GM23338 (cell line): ENCODE data around the gene GALE. TPM values are rescaled to one million over a fixed set of nuclear protein-coding genes. Genes with fewer than 3 reads are reported as not detected.

Experiments
- ATAC-seq: fragments of 200-7000 bp; cut with Tn5 transposase; 3 replicates; pipeline ENCODE4 v1.9.1; 2020
- DNase-seq: peaks from one replicate; pipeline ENCODE4 v3.0.0-alpha.2; 2015; ENCODE audit warnings: low spot score
- H2AFZ ChIP-seq: fragments of 200-600 bp; sonication (generic); 2 replicates; pipeline ENCODE4 v1.8.0; 2016; ENCODE audit warnings: antibody characterized with exemption, mild to moderate bottlenecking, moderate library complexity
- H3F3A ChIP-seq: fragments of 200-600 bp; sonication (generic); replicated peaks from 2 replicates; pipeline ENCODE4 v1.8.0; 2017; ENCODE audit warnings: antibody characterized with exemption, mixed run types, low read depth
- H3K27ac ChIP-seq: fragments of 200-600 bp; sonication (generic); 2 replicates; pipeline ENCODE4 v1.6.1; 2016; ENCODE audit warnings: low read depth
- H3K27me3 ChIP-seq: fragments of 200-600 bp; sonication (generic); 2 replicates; pipeline ENCODE4 v1.8.0; 2016; ENCODE audit warnings: mild to moderate bottlenecking, mixed run types, moderate library complexity; ENCODE audit not compliant: insufficient read depth
- H3K36me3 ChIP-seq: fragments of 200-600 bp; sonication (generic); 2 replicates; pipeline ENCODE4 v1.8.0; 2016; ENCODE audit warnings: mild to moderate bottlenecking; ENCODE audit not compliant: insufficient read depth
- H3K4me1 ChIP-seq: fragments of 200-600 bp; sonication (generic); 2 replicates; pipeline ENCODE4 v1.8.0; 2016; ENCODE audit warnings: mild to moderate bottlenecking, moderate library complexity; ENCODE audit not compliant: insufficient read depth
- H3K4me2 ChIP-seq: fragments of 200-600 bp; sonication (generic); 2 replicates; pipeline ENCODE4 v1.7.1; 2017; ENCODE audit warnings: mixed run types
- H3K4me3 ChIP-seq: fragments of 200-600 bp; sonication (generic); 2 replicates; pipeline ENCODE4 v1.6.1; 2016; ENCODE audit warnings: mixed run types
- H3K79me2 ChIP-seq: fragments of 200-600 bp; sonication (generic); replicated peaks from 2 replicates; pipeline ENCODE4 v1.8.0; 2017; ENCODE audit warnings: mild to moderate bottlenecking; ENCODE audit not compliant: insufficient read depth
- H3K9me2 ChIP-seq: fragments of 200-600 bp; sonication (generic); 2 replicates; pipeline ENCODE4 v1.8.0; 2017; ENCODE audit not compliant: insufficient read depth
- H4K20me1 ChIP-seq: fragments of 200-600 bp; sonication (generic); replicated peaks from 2 replicates; pipeline ENCODE4 v1.8.0; 2017; ENCODE audit warnings: mild to moderate bottlenecking; ENCODE audit not compliant: insufficient read depth
- H3K27ac Mint-ChIP-seq: 2 replicates; pipeline ENCODE4 v1.8.0; 2020; ENCODE audit warnings: inconsistent platforms, mild to moderate bottlenecking, moderate library complexity, mixed read lengths
- H3K27me3 Mint-ChIP-seq: 3 replicates; pipeline ENCODE4 v1.8.0; 2022; ENCODE audit warnings: low read depth, mild to moderate bottlenecking, moderate library complexity, mixed read lengths, inconsistent platforms; ENCODE audit not compliant: insufficient read depth, poor library complexity
- H3K36me3 Mint-ChIP-seq: 3 replicates; pipeline ENCODE4 v1.8.0; 2021; ENCODE audit warnings: low read depth, mild to moderate bottlenecking, inconsistent platforms, moderate library complexity, mixed read lengths
- H3K4me1 Mint-ChIP-seq: 3 replicates; pipeline ENCODE4 v1.8.0; 2020; ENCODE audit warnings: mild to moderate bottlenecking, inconsistent platforms, mixed read lengths
- H3K4me3 Mint-ChIP-seq: 3 replicates; pipeline ENCODE4 v1.8.0; 2021; ENCODE audit warnings: moderate library complexity, mild to moderate bottlenecking, inconsistent platforms, mixed read lengths
- H3K9me3 Mint-ChIP-seq: 3 replicates; pipeline ENCODE4 v1.8.0; 2020; ENCODE audit warnings: moderate library complexity, mild to moderate bottlenecking, inconsistent platforms, mixed read lengths
- CREB1 ChIP-seq: fragments of 250-450 bp; sonication (Bioruptor Pico); IDR thresholded peaks from 2 replicates; pipeline ENCODE4 v1.5.0; 2020; ENCODE audit warnings: low read depth, mild to moderate bottlenecking, moderate library complexity
- EZH2 ChIP-seq: fragments of 200-600 bp; sonication (generic); IDR thresholded peaks from one replicate; pipeline ENCODE4 v1.8.0; 2017; ENCODE audit warnings: antibody characterized with exemption, mild to moderate bottlenecking, low read depth; ENCODE audit not compliant: unreplicated experiment
- EZH2phosphoT487 ChIP-seq: fragments of 200-600 bp; sonication (generic); IDR thresholded peaks from one replicate; pipeline ENCODE4 v1.8.1; 2018; ENCODE audit warnings: antibody characterized with exemption; ENCODE audit not compliant: unreplicated experiment
- JUNB ChIP-seq: IDR thresholded peaks from one replicate; pipeline ENCODE4 v1.6.1; 2016; ENCODE audit warnings: antibody characterized with exemption; ENCODE audit not compliant: unreplicated experiment
- NANOG ChIP-seq: IDR thresholded peaks from 2 replicates; pipeline ENCODE4 v1.6.1; 2016; ENCODE audit warnings: antibody characterized with exemption, borderline replicate concordance
- POLR2AphosphoS5 ChIP-seq: IDR thresholded peaks from 2 replicates; pipeline ENCODE4 v1.6.1; 2016; ENCODE audit warnings: antibody characterized with exemption, low read depth
- STAT1 ChIP-seq: IDR thresholded peaks from one replicate; pipeline ENCODE4 v1.6.1; 2016; ENCODE audit warnings: antibody characterized with exemption; ENCODE audit not compliant: unreplicated experiment
- ZNF114 ChIP-seq: fragments of 250-450 bp; sonication (Bioruptor Pico); IDR thresholded peaks from 2 replicates; pipeline ENCODE4 v1.5.0; 2020; ENCODE audit warnings: mild to moderate bottlenecking, moderate library complexity
- ZNF331 ChIP-seq: fragments of 250-450 bp; sonication (Bioruptor Pico); IDR thresholded peaks from 2 replicates; pipeline ENCODE4 v1.5.0; 2020; ENCODE audit warnings: low read depth, mild to moderate bottlenecking, moderate library complexity
- polyA plus RNA-seq: library from polyadenylated mRNA; unstranded; fragments of >200 nt; fragmentation: Nextera tagmentation; extraction: Ambion mirVana; gene quantifications from 2 replicates; pipeline ENCODE4 v1.2.1, GENCODE V29; 2016
- total RNA-seq: library from RNA; depleted of rRNA; stranded (reverse); fragments of >200 nt; shearing (Covaris generic); gene quantifications from 2 replicates; pipeline ENCODE4 v1.2.3, GENCODE V29; 2014
- TF ChIP-seq, protein P1 (sequence below), 2 experiments: fragments of 200-600 bp in 1 of 2; sonication (generic) in 1 of 2; conservative IDR thresholded peaks; 2 replicates each; pipeline versions ENCODE4 v1.5.1 to v1.6.1; 2016 to 2017; ENCODE audit warnings: antibody characterized with exemption in 2 of 2, low read depth in 2 of 2, mild to moderate bottlenecking in 2 of 2, moderate library complexity in 1 of 2
- TF ChIP-seq, protein P2 (sequence below): IDR thresholded peaks from 2 replicates; pipeline ENCODE4 v1.6.1; 2016; ENCODE audit warnings: antibody characterized with exemption
- TF ChIP-seq, protein P3 (sequence below): fragments of 250-450 bp; sonication (Bioruptor Pico); IDR thresholded peaks from 2 replicates; pipeline ENCODE4 v1.5.0; 2020; ENCODE audit warnings: mild to moderate bottlenecking, moderate library complexity
- TF ChIP-seq, protein P4 (sequence below): IDR thresholded peaks from one replicate; pipeline ENCODE4 v1.6.1; 2018; ENCODE audit warnings: antibody characterized with exemption; ENCODE audit not compliant: unreplicated experiment

Gene GALE
- total and polyA plus RNA-seq, 2 experiments from 2014 or later, result 28.1 to 31.7 TPM

DNA sequence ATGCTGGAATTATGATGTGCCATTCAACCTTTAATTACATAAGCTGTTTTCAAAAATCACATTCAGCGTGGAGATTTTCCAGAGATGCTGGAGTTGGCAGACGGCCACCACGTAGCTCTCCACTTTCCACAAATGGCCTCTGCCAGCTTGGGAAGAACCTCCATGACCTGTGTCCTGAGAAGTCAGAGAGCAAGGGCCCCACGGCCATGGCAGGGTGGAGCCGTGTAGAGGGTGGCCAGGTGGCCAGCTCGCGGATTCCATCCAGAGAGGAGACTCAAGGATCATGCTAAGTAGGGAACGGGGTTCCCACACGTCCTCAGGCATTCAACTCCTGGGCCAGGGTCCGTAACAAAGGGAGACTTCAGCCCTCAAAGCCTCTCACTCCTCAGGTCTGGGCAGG, 1.3 kb upstream of the GALE start (continued):
- no peak for TF ChIP-seq STAT1
- TF ChIP-seq EZH2, result no peak
- TF ChIP-seq NANOG, result no peak
- no peak for TF ChIP-seq ZNF331 (CRISPR knock-in tag)

DNA sequence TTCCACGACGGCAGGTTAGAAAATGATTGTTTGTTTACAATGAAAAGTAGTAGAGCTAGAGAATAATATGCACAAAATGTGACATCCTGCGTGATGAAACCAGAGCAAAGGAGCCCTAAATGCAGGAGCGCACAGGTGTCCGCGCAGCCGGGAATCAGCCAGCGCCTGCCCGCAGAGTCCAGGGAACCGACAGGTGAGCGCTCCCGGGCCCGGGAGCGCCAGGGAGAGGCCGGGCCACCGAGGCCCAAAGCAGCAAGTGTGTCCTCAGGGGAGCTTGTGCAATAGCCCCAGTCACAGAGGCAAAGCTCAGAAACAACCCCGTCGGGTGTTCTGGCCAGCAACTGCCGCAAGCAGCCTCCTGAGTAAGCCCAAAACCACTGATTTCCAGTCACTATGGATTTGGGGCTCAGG, 789 bp upstream of the GALE start:
- Histone ChIP-seq H3K79me2 (no peaks in the 10 kb centered on the region), H3K27ac (no peak overlapping the region), H3K4me2 (peak overlapping the region; percentile 98), H3K9me2 (no peaks in the 10 kb centered on the region), H2AFZ (peak overlapping the region; percentile 94), H3F3A (peaks cover 11% of the 10 kb centered on the region; the same call in 1 of the 2 replicates), H3K36me3 (no peaks in the 10 kb centered on the region), H4K20me1 (0 out of 2 replicates have a peak, but pooled peaks cover 8% of the 10 kb centered on the region), H3K27me3 (peaks cover 14% of the 10 kb centered on the region), H3K4me1 (peaks cover 15% of the 10 kb centered on the region), H3K4me3 (peak overlapping the region; percentile 91)
- TF ChIP-seq, protein P1, sequence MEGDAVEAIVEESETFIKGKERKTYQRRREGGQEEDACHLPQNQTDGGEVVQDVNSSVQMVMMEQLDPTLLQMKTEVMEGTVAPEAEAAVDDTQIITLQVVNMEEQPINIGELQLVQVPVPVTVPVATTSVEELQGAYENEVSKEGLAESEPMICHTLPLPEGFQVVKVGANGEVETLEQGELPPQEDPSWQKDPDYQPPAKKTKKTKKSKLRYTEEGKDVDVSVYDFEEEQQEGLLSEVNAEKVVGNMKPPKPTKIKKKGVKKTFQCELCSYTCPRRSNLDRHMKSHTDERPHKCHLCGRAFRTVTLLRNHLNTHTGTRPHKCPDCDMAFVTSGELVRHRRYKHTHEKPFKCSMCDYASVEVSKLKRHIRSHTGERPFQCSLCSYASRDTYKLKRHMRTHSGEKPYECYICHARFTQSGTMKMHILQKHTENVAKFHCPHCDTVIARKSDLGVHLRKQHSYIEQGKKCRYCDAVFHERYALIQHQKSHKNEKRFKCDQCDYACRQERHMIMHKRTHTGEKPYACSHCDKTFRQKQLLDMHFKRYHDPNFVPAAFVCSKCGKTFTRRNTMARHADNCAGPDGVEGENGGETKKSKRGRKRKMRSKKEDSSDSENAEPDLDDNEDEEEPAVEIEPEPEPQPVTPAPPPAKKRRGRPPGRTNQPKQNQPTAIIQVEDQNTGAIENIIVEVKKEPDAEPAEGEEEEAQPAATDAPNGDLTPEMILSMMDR (conservative IDR thresholded peaks at IDR 0.05; ENCODE audit: low read depth in 2 of 2), result no peak
- TF ChIP-seq POLR2AphosphoS5 (no peak), EZH2phosphoT487 (no peak), JUNB (no peak), ZNF114 (no peak), EZH2 (no peak), ZNF331 (CRISPR knock-in tag) (no peak), STAT1 (no peak), CREB1 (CRISPR knock-in tag) (no peak), NANOG (no peak)
- TF ChIP-seq, protein P2, sequence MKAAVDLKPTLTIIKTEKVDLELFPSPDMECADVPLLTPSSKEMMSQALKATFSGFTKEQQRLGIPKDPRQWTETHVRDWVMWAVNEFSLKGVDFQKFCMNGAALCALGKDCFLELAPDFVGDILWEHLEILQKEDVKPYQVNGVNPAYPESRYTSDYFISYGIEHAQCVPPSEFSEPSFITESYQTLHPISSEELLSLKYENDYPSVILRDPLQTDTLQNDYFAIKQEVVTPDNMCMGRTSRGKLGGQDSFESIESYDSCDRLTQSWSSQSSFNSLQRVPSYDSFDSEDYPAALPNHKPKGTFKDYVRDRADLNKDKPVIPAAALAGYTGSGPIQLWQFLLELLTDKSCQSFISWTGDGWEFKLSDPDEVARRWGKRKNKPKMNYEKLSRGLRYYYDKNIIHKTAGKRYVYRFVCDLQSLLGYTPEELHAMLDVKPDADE, result no peak
- TF ChIP-seq, protein P3, sequence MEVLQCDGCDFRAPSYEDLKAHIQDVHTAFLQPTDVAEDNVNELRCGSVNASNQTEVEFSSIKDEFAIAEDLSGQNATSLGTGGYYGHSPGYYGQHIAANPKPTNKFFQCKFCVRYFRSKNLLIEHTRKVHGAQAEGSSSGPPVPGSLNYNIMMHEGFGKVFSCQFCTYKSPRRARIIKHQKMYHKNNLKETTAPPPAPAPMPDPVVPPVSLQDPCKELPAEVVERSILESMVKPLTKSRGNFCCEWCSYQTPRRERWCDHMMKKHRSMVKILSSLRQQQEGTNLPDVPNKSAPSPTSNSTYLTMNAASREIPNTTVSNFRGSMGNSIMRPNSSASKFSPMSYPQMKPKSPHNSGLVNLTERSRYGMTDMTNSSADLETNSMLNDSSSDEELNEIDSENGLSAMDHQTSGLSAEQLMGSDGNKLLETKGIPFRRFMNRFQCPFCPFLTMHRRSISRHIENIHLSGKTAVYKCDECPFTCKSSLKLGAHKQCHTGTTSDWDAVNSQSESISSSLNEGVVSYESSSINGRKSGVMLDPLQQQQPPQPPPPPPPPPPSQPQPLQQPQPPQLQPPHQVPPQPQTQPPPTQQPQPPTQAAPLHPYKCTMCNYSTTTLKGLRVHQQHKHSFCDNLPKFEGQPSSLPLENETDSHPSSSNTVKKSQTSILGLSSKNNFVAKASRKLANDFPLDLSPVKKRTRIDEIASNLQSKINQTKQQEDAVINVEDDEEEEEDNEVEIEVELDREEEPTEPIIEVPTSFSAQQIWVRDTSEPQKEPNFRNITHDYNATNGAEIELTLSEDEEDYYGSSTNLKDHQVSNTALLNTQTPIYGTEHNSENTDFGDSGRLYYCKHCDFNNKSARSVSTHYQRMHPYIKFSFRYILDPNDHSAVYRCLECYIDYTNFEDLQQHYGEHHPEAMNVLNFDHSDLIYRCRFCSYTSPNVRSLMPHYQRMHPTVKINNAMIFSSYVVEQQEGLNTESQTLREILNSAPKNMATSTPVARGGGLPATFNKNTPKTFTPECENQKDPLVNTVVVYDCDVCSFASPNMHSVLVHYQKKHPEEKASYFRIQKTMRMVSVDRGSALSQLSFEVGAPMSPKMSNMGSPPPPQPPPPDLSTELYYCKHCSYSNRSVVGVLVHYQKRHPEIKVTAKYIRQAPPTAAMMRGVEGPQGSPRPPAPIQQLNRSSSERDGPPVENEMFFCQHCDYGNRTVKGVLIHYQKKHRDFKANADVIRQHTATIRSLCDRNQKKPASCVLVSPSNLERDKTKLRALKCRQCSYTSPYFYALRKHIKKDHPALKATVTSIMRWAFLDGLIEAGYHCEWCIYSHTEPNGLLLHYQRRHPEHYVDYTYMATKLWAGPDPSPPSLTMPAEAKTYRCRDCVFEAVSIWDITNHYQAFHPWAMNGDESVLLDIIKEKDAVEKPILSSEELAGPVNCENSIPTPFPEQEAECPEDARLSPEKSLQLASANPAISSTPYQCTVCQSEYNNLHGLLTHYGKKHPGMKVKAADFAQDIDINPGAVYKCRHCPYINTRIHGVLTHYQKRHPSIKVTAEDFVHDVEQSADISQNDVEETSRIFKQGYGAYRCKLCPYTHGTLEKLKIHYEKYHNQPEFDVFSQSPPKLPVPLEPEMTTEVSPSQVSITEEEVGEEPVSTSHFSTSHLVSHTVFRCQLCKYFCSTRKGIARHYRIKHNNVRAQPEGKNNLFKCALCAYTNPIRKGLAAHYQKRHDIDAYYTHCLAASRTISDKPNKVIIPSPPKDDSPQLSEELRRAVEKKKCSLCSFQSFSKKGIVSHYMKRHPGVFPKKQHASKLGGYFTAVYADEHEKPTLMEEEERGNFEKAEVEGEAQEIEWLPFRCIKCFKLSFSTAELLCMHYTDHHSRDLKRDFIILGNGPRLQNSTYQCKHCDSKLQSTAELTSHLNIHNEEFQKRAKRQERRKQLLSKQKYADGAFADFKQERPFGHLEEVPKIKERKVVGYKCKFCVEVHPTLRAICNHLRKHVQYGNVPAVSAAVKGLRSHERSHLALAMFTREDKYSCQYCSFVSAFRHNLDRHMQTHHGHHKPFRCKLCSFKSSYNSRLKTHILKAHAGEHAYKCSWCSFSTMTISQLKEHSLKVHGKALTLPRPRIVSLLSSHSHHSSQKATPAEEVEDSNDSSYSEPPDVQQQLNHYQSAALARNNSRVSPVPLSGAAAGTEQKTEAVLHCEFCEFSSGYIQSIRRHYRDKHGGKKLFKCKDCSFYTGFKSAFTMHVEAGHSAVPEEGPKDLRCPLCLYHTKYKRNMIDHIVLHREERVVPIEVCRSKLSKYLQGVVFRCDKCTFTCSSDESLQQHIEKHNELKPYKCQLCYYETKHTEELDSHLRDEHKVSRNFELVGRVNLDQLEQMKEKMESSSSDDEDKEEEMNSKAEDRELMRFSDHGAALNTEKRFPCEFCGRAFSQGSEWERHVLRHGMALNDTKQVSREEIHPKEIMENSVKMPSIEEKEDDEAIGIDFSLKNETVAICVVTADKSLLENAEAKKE, result no peak
- TF ChIP-seq, protein P4, sequence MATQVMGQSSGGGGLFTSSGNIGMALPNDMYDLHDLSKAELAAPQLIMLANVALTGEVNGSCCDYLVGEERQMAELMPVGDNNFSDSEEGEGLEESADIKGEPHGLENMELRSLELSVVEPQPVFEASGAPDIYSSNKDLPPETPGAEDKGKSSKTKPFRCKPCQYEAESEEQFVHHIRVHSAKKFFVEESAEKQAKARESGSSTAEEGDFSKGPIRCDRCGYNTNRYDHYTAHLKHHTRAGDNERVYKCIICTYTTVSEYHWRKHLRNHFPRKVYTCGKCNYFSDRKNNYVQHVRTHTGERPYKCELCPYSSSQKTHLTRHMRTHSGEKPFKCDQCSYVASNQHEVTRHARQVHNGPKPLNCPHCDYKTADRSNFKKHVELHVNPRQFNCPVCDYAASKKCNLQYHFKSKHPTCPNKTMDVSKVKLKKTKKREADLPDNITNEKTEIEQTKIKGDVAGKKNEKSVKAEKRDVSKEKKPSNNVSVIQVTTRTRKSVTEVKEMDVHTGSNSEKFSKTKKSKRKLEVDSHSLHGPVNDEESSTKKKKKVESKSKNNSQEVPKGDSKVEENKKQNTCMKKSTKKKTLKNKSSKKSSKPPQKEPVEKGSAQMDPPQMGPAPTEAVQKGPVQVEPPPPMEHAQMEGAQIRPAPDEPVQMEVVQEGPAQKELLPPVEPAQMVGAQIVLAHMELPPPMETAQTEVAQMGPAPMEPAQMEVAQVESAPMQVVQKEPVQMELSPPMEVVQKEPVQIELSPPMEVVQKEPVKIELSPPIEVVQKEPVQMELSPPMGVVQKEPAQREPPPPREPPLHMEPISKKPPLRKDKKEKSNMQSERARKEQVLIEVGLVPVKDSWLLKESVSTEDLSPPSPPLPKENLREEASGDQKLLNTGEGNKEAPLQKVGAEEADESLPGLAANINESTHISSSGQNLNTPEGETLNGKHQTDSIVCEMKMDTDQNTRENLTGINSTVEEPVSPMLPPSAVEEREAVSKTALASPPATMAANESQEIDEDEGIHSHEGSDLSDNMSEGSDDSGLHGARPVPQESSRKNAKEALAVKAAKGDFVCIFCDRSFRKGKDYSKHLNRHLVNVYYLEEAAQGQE, result no peak
- Mint-ChIP-seq H3K4me3 (peak overlapping the region; percentile 98), H3K27ac (no peak overlapping the region; the same call in 1 of the 2 replicates), H3K27me3 (peaks cover 24% of the 10 kb centered on the region), H3K4me1 (peaks cover 12% of the 10 kb centered on the region; the same call in 2 of the 3 replicates), H3K9me3 (no peaks in the 10 kb centered on the region), H3K36me3 (peaks cover 24% of the 10 kb centered on the region)
- ATAC-seq, result peak; percentile 18
- peak; percentile 60 for DNase-seq
